Placental epithelial cell (primary cell): ENCODE measurements around the gene BACH1. TPM values are rescaled to one million over a fixed set of nuclear protein-coding genes. Genes with fewer than 3 reads are reported as not detected.

Experiments used
- total RNA-seq: library from RNA; depleted of rRNA; stranded (reverse); fragments of >200 nt; gene quantifications from 2 replicates; pipeline ENCODE4 v1.2.3, GENCODE V29; 2012

The BACH1 gene
- total RNA-seq: 64.0 and 80.4 TPM in 2 replicates

GRCh38 chr21:29298348-29299045 is at the start of gene BACH1:
Gene BACH1, plus strand, starts transcription at chr21:29298922. Its CDS starts 22,359 bp downstream, at chr21:29321281.

Other genes starting within 250 kb of the BACH1 start
- gene CCT8, start 225.3 kb upstream of the BACH1 start, total RNA-seq: 158 and 161 TPM in 2 replicates
- gene MAP3K7CL, start 168.3 kb upstream of the BACH1 start, total RNA-seq: 3.9 and 4.4 TPM in 2 replicates